ENCODE data around the gene PREB.

The PREB gene

GRCh38 chr2:27109083-27109482 is 25.4 kb downstream of the PREB start:
- no peaks in the 10 kb centered on the region for H3K36me3 ChIP-seq (ENCODE audit: insufficient read depth, insufficient read length, low read length)
- H3K9me3 ChIP-seq (ENCODE audit: insufficient read depth, low read length) = no peaks in the 10 kb centered on the region
- TF ChIP-seq SUZ12 (IDR thresholded peaks at IDR 0.05; ENCODE audit: extremely low read depth, insufficient read depth, insufficient read length) (no peak), ZNF274 (IDR thresholded peaks at IDR 0.05; ENCODE audit: low read depth, low read length) (no peak), YY1 (IDR thresholded peaks at IDR 0.05; ENCODE audit: insufficient read depth, insufficient read length) (no peak)
- H3K4me3 ChIP-seq (ENCODE audit: insufficient read length, low read depth) = no peak overlapping the region
- H3K9ac ChIP-seq (ENCODE audit: insufficient read length, low read depth) = no peak overlapping the region
- H3K27me3 ChIP-seq (ENCODE audit: insufficient read depth, insufficient read length) = no peaks in the 10 kb centered on the region
- no peak for DNase-seq (ENCODE audit: low read depth, low spot score)
- H3K4me1 ChIP-seq (ENCODE audit: insufficient read depth, insufficient read length) = peaks cover 3% of the 10 kb centered on the region

- TF ChIP-seq SUZ12 (IDR thresholded peaks at IDR 0.05; ENCODE audit: extremely low read depth, insufficient read depth, insufficient read length) = no peak
- TF ChIP-seq ZNF274 (IDR thresholded peaks at IDR 0.05; ENCODE audit: low read depth, low read length) = no peak
- TF ChIP-seq YY1 (IDR thresholded peaks at IDR 0.05; ENCODE audit: insufficient read depth, insufficient read length) = no peak
- Histone ChIP-seq H3K9me3 (ENCODE audit: insufficient read depth, low read length) (no peaks in the 10 kb centered on the region), H3K27me3 (ENCODE audit: insufficient read depth, insufficient read length) (no peaks in the 10 kb centered on the region), H3K4me1 (ENCODE audit: insufficient read depth, insufficient read length) (peaks cover 3% of the 10 kb centered on the region), H3K4me3 (ENCODE audit: insufficient read length, low read depth) (no peak overlapping the region), H3K9ac (ENCODE audit: insufficient read length, low read depth) (no peak overlapping the region), H3K36me3 (ENCODE audit: insufficient read depth, insufficient read length, low read length) (no peaks in the 10 kb centered on the region)
- DNase-seq (ENCODE audit: low read depth, low spot score) = no peak
These were observed 26.2 kb downstream of the PREB start for GRCh38 chr2:27108221-27108620.

- Histone ChIP-seq H3K36me3 (ENCODE audit: insufficient read depth, insufficient read length, low read length) (no peaks in the 10 kb centered on the region), H3K9me3 (ENCODE audit: insufficient read depth, low read length) (no peaks in the 10 kb centered on the region), H3K4me1 (ENCODE audit: insufficient read depth, insufficient read length) (peaks cover 4% of the 10 kb centered on the region), H3K9ac (ENCODE audit: insufficient read length, low read depth) (no peak overlapping the region), H3K27me3 (ENCODE audit: insufficient read depth, insufficient read length) (no peaks in the 10 kb centered on the region), H3K4me3 (ENCODE audit: insufficient read length, low read depth) (no peak overlapping the region)
- TF ChIP-seq ZNF274 (IDR thresholded peaks at IDR 0.05; ENCODE audit: low read depth, low read length) (no peak), SUZ12 (IDR thresholded peaks at IDR 0.05; ENCODE audit: extremely low read depth, insufficient read depth, insufficient read length) (no peak), YY1 (IDR thresholded peaks at IDR 0.05; ENCODE audit: insufficient read depth, insufficient read length) (no peak)
- no peak for DNase-seq (ENCODE audit: low read depth, low spot score)
These were observed 28.5 kb downstream of the PREB start for GRCh38 chr2:27105981-27106380.

- no peak for TF ChIP-seq SUZ12 (IDR thresholded peaks at IDR 0.05; ENCODE audit: extremely low read depth, insufficient read depth, insufficient read length)
- no peak for TF ChIP-seq ZNF274 (IDR thresholded peaks at IDR 0.05; ENCODE audit: low read depth, low read length)
- no peak for TF ChIP-seq YY1 (IDR thresholded peaks at IDR 0.05; ENCODE audit: insufficient read depth, insufficient read length)
- Histone ChIP-seq H3K36me3 (ENCODE audit: insufficient read depth, insufficient read length, low read length) (no peaks in the 10 kb centered on the region), H3K9me3 (ENCODE audit: insufficient read depth, low read length) (no peaks in the 10 kb centered on the region), H3K9ac (ENCODE audit: insufficient read length, low read depth) (no peak overlapping the region), H3K4me1 (ENCODE audit: insufficient read depth, insufficient read length) (peaks cover 6% of the 10 kb centered on the region), H3K4me3 (ENCODE audit: insufficient read length, low read depth) (no peak overlapping the region), H3K27me3 (ENCODE audit: insufficient read depth, insufficient read length) (no peaks in the 10 kb centered on the region)
- no peak for DNase-seq (ENCODE audit: low read depth, low spot score)
These were observed 32.1 kb downstream of the PREB start for GRCh38 chr2:27102329-27102728.

GRCh38 chr2:27100036-27100435 is 34.4 kb downstream of the PREB start:
- Histone ChIP-seq H3K9me3 (ENCODE audit: insufficient read depth, low read length) (no peaks in the 10 kb centered on the region), H3K36me3 (ENCODE audit: insufficient read depth, insufficient read length, low read length) (no peaks in the 10 kb centered on the region), H3K4me3 (ENCODE audit: insufficient read length, low read depth) (no peak overlapping the region), H3K4me1 (ENCODE audit: insufficient read depth, insufficient read length) (peaks cover 9% of the 10 kb centered on the region), H3K27me3 (ENCODE audit: insufficient read depth, insufficient read length) (no peaks in the 10 kb centered on the region), H3K9ac (ENCODE audit: insufficient read length, low read depth) (no peak overlapping the region)
- DNase-seq (ENCODE audit: low read depth, low spot score) = no peak
- TF ChIP-seq SUZ12 (IDR thresholded peaks at IDR 0.05; ENCODE audit: extremely low read depth, insufficient read depth, insufficient read length) (no peak), YY1 (IDR thresholded peaks at IDR 0.05; ENCODE audit: insufficient read depth, insufficient read length) (no peak), ZNF274 (IDR thresholded peaks at IDR 0.05; ENCODE audit: low read depth, low read length) (no peak)

- H3K9ac ChIP-seq (ENCODE audit: insufficient read length, low read depth) = no peak overlapping the region
- H3K27me3 ChIP-seq (ENCODE audit: insufficient read depth, insufficient read length) = no peaks in the 10 kb centered on the region
- H3K36me3 ChIP-seq (ENCODE audit: insufficient read depth, insufficient read length, low read length) = no peaks in the 10 kb centered on the region
- H3K9me3 ChIP-seq (ENCODE audit: insufficient read depth, low read length) = no peaks in the 10 kb centered on the region
- no peak for DNase-seq (ENCODE audit: low read depth, low spot score)
- TF ChIP-seq ZNF274 (IDR thresholded peaks at IDR 0.05; ENCODE audit: low read depth, low read length) (no peak), YY1 (IDR thresholded peaks at IDR 0.05; ENCODE audit: insufficient read depth, insufficient read length) (no peak)
- H3K4me3 ChIP-seq (ENCODE audit: insufficient read length, low read depth) = no peak overlapping the region
- H3K4me1 ChIP-seq (ENCODE audit: insufficient read depth, insufficient read length) = peaks cover 9% of the 10 kb centered on the region
These were observed 35.0 kb downstream of the PREB start for GRCh38 chr2:27099334-27099955.

- no peaks in the 10 kb centered on the region for H3K27me3 ChIP-seq (ENCODE audit: insufficient read depth, insufficient read length)
- H3K9ac ChIP-seq (ENCODE audit: insufficient read length, low read depth) = no peak overlapping the region
- no peak overlapping the region for H3K4me3 ChIP-seq (ENCODE audit: insufficient read length, low read depth)
- H3K36me3 ChIP-seq (ENCODE audit: insufficient read depth, insufficient read length, low read length) = no peaks in the 10 kb centered on the region
- peaks cover 15% of the 10 kb centered on the region for H3K4me1 ChIP-seq (ENCODE audit: insufficient read depth, insufficient read length)
- DNase-seq (ENCODE audit: low read depth, low spot score) = no peak
- H3K9me3 ChIP-seq (ENCODE audit: insufficient read depth, low read length) = no peaks in the 10 kb centered on the region
- TF ChIP-seq SUZ12 (IDR thresholded peaks at IDR 0.05; ENCODE audit: extremely low read depth, insufficient read depth, insufficient read length) (no peak), YY1 (IDR thresholded peaks at IDR 0.05; ENCODE audit: insufficient read depth, insufficient read length) (no peak), ZNF274 (IDR thresholded peaks at IDR 0.05; ENCODE audit: low read depth, low read length) (no peak)
These were observed 37.1 kb downstream of the PREB start for GRCh38 chr2:27097341-27097740.
